WTC11 (cell line): ENCODE measurements around the gene CHAMP1. TPM values are rescaled to one million over a fixed set of nuclear protein-coding genes. Genes with fewer than 3 reads are reported as not detected.

ENCODE experiments used
- ATAC-seq: fragments of 200-7000 bp; cut with Tn5 transposase; 2 replicates; pipeline ENCODE4 v1.10.0; 2021; ENCODE audit warnings: mild to moderate bottlenecking, moderate library complexity
- CTCF ChIA-PET: fragments of 300-600 bp; sonication (Branson Sonifier 250); formaldehyde crosslinking; loops from one replicate; lab custom pipeline; 2021; ENCODE audit warnings: antibody characterized with exemption; lab: Charles Lee
- POLR2A ChIA-PET: fragments of 350-600 bp; sonication (Branson Sonifier 250); formaldehyde crosslinking; loops from one replicate; lab custom pipeline; 2021; ENCODE audit warnings: antibody characterized with exemption; lab: Charles Lee
- DNase-seq: peaks from one replicate; pipeline ENCODE4 v3.0.0; 2021; ENCODE audit warnings: low spot score
- H3K27ac Mint-ChIP-seq: 2 replicates; pipeline ENCODE4 v1.8.0; 2021; ENCODE audit warnings: mixed read lengths
- H3K27me3 Mint-ChIP-seq: 2 replicates; pipeline ENCODE4 v1.8.0; 2021; ENCODE audit warnings: low read depth, mild to moderate bottlenecking, moderate library complexity, mixed read lengths
- H3K36me3 Mint-ChIP-seq: 2 replicates; pipeline ENCODE4 v1.8.0; 2021; ENCODE audit warnings: mixed read lengths
- H3K4me1 Mint-ChIP-seq: 2 replicates; pipeline ENCODE4 v1.8.0; 2022; ENCODE audit warnings: mixed read lengths
- H3K4me3 Mint-ChIP-seq: 2 replicates; pipeline ENCODE4 v1.8.0; 2021; ENCODE audit warnings: mild to moderate bottlenecking, moderate library complexity, mixed read lengths
- H3K9me3 Mint-ChIP-seq: 2 replicates; pipeline ENCODE4 v1.8.0; 2021; ENCODE audit warnings: mixed read lengths
- AFF4 ChIP-seq: sonication (generic); formaldehyde crosslinking; IDR thresholded peaks from 2 replicates; pipeline ENCODE4 v1.8.1; 2023; ENCODE audit warnings: mild to moderate bottlenecking, missing genetic modification reagents, borderline replicate concordance
- ATF1 ChIP-seq: sonication (generic); formaldehyde crosslinking; IDR thresholded peaks from 2 replicates; pipeline ENCODE4 v1.8.1; 2023; ENCODE audit warnings: mild to moderate bottlenecking, moderate library complexity, missing genetic modification reagents
- CREB1 ChIP-seq: sonication (generic); formaldehyde crosslinking; IDR thresholded peaks from 2 replicates; pipeline ENCODE4 v1.8.0; 2023; ENCODE audit warnings: mild to moderate bottlenecking, missing genetic modification reagents
- E2F4 ChIP-seq: sonication (generic); formaldehyde crosslinking; IDR thresholded peaks from 2 replicates; pipeline ENCODE4 v1.8.1; 2022; ENCODE audit warnings: low read depth, mild to moderate bottlenecking, moderate library complexity, missing genetic modification reagents, borderline replicate concordance
- ESRRA ChIP-seq: sonication (generic); formaldehyde crosslinking; IDR thresholded peaks from 2 replicates; pipeline ENCODE4 v1.8.1; 2022; ENCODE audit warnings: mild to moderate bottlenecking, missing genetic modification reagents, borderline replicate concordance
- IRF2 ChIP-seq: sonication (generic); formaldehyde crosslinking; IDR thresholded peaks from 2 replicates; pipeline ENCODE4 v1.8.0; 2022; ENCODE audit warnings: low read depth, missing genetic modification reagents, borderline replicate concordance
- JAZF1 ChIP-seq: fragments of 250-450 bp; sonication (Bioruptor Pico); IDR thresholded peaks from 2 replicates; pipeline ENCODE4 v1.9.0; 2021; ENCODE audit warnings: moderate library complexity, mild to moderate bottlenecking, inconsistent platforms
- NR3C1 ChIP-seq: sonication (generic); formaldehyde crosslinking; conservative IDR thresholded peaks from 2 replicates; pipeline ENCODE4 v1.8.1; 2023; ENCODE audit warnings: low read depth, mild to moderate bottlenecking, missing genetic modification reagents
- RELA ChIP-seq: sonication (generic); formaldehyde crosslinking; IDR thresholded peaks from 2 replicates; pipeline ENCODE4 v1.8.1; 2022; ENCODE audit warnings: missing genetic modification reagents, mild to moderate bottlenecking, borderline replicate concordance
- RORB ChIP-seq: fragments of 250-450 bp; sonication (Bioruptor Pico); IDR thresholded peaks from 2 replicates; pipeline ENCODE4 v1.9.0; 2021; ENCODE audit warnings: mild to moderate bottlenecking
- SP1 ChIP-seq: sonication (generic); formaldehyde crosslinking; conservative IDR thresholded peaks from 2 replicates; pipeline ENCODE4 v1.8.1; 2022; ENCODE audit warnings: missing genetic modification reagents
- STAT6 ChIP-seq: sonication (generic); formaldehyde crosslinking; conservative IDR thresholded peaks from 2 replicates; pipeline ENCODE4 v1.8.1; 2023; ENCODE audit warnings: mild to moderate bottlenecking, low read depth, missing genetic modification reagents, moderate library complexity
- TEAD1 ChIP-seq: sonication (generic); formaldehyde crosslinking; IDR thresholded peaks from 2 replicates; pipeline ENCODE4 v1.8.0; 2022; ENCODE audit warnings: mild to moderate bottlenecking, missing genetic modification reagents
- ZBTB21 ChIP-seq: sonication (generic); formaldehyde crosslinking; IDR thresholded peaks from 2 replicates; pipeline ENCODE4 v1.8.1; 2023; ENCODE audit warnings: mild to moderate bottlenecking, missing genetic modification reagents, borderline replicate concordance
- ZBTB43 ChIP-seq: sonication (generic); formaldehyde crosslinking; IDR thresholded peaks from 2 replicates; pipeline ENCODE4 v1.8.1; 2023; ENCODE audit warnings: mild to moderate bottlenecking, missing genetic modification reagents
- ZNF281 ChIP-seq: sonication (generic); formaldehyde crosslinking; IDR thresholded peaks from 2 replicates; pipeline ENCODE4 v1.8.0; 2023; ENCODE audit warnings: mild to moderate bottlenecking, missing genetic modification reagents
- total RNA-seq: library from RNA; stranded (reverse); gene quantifications from 3 replicates; pipeline ENCODE4 v1.2.3, GENCODE V29; 2021
- TF ChIP-seq, protein P1 (sequence below): fragments of 250-450 bp; sonication (Bioruptor Pico); IDR thresholded peaks from 2 replicates; pipeline ENCODE4 v1.9.0; 2021; ENCODE audit warnings: moderate library complexity, mild to moderate bottlenecking, inconsistent platforms, borderline replicate concordance
- TF ChIP-seq, protein P2 (sequence below): fragments of 250-450 bp; sonication (Bioruptor Pico); IDR thresholded peaks from 2 replicates; pipeline ENCODE4 v1.8.0; 2021; ENCODE audit warnings: mild to moderate bottlenecking
- TF ChIP-seq, protein P3 (sequence below): sonication (generic); formaldehyde crosslinking; IDR thresholded peaks from 2 replicates; pipeline ENCODE4 v1.8.1; 2023; ENCODE audit warnings: mild to moderate bottlenecking, missing genetic modification reagents

The CHAMP1 gene
- total RNA-seq, 1 experiment from 2014 or later = 31.7 TPM

DNA sequence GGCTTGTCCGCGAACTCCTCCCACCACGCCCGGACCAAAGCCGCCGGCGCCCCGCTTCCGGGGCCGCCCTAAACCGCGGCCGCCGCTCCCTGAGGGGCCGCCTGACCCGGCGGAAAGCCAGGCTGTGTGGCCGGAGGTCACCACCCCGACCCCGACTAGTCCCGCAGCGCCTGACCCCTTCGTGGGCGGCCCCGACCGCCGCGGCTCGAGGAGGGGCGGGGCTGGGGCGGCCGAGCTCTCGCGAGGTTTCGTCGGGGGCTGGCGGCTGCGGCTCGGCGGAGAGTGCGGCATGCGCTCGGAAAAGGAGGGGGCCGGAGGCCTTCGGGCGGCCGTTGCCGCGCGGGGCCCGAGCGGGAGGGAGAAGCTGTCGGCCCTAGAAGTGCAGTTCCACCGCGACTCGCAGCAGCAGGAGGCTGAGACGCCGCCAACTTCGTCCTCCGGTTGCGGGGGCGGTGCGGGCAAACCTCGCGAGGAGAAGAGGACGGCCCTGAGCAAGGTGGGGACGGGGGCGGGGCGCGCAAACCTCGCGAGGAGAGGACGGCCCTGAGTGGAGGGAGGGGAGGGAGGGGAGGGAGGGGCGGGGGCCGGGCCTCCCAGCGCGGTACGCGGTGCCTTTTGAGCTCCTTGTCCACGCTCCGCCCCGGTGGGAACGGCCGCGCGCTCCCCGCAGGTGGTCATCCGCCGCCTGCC is 32.8 kb upstream of the CHAMP1 start, which contains the start of gene UPF3A:
UPF3A (plus strand) TSS at position 251 of the 690 bp plus-strand sequence; CDS start at position 290, 39 bp downstream.
- Mint-ChIP-seq H3K4me1 (peaks cover 25% of the 10 kb centered on the region), H3K27me3 (no peaks in the 10 kb centered on the region), H3K27ac (peak within 1 kb of the TSS; percentile 98), H3K9me3 (no peaks in the 10 kb centered on the region), H3K4me3 (peak within 1 kb of the TSS; percentile 86), H3K36me3 (peaks cover 31% of the 10 kb centered on the region)
- DNase-seq (peak; percentile 91), ATAC-seq (peak; percentile 84)
- ChIA-PET CTCF (interaction anchor here (0.6 to 1.4 kb wide), 3 partner anchors 55 to 60 kb away, joined by 3 to 4 read pairs (median 3); no protein-coding TSS in a partner anchor), POLR2A (interaction anchor here (1.0 to 1.1 kb wide), 2 partner anchors 32 to 53 kb away, joined by 4 read pairs; partner anchors contain the start of gene CHAMP1)
- TF ChIP-seq IRF2 (no peak), JAZF1 (CRISPR knock-in tag) (no peak), ZNF281 (CRISPR knock-in tag) (0 out of 2 replicates have a peak, but pooled peaks have one; percentile 37), ESRRA (peak; percentile 76; the same call in 1 of the 2 replicates), STAT6 (no peak), TEAD1 (CRISPR knock-in tag) (peak; percentile 65; the same call in 1 of the 2 replicates), RELA (peak; percentile 77; the same call in 1 of the 2 replicates), SP1 (CRISPR knock-in tag) (peak; percentile 90), NR3C1 (CRISPR knock-in tag) (no peak), RORB (CRISPR knock-in tag) (no peak), AFF4 (CRISPR knock-in tag) (no peak), CREB1 (no peak), ATF1 (CRISPR knock-in tag) (0 out of 2 replicates have a peak, but pooled peaks have one; percentile 60), E2F4 (CRISPR knock-in tag) (0 out of 2 replicates have a peak, but pooled peaks have one; percentile 65), ZBTB21 (CRISPR knock-in tag) (no peak), ZBTB43 (peak; percentile 92)
- TF ChIP-seq, protein P1, sequence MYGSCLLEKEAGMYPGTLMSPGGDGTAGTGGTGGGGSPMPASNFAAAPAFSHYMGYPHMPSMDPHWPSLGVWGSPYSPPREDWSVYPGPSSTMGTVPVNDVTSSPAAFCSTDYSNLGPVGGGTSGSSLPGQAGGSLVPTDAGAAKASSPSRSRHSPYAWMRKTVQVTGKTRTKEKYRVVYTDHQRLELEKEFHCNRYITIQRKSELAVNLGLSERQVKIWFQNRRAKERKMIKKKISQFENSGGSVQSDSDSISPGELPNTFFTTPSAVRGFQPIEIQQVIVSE (CRISPR knock-in tag) = no peak
- TF ChIP-seq, protein P2, sequence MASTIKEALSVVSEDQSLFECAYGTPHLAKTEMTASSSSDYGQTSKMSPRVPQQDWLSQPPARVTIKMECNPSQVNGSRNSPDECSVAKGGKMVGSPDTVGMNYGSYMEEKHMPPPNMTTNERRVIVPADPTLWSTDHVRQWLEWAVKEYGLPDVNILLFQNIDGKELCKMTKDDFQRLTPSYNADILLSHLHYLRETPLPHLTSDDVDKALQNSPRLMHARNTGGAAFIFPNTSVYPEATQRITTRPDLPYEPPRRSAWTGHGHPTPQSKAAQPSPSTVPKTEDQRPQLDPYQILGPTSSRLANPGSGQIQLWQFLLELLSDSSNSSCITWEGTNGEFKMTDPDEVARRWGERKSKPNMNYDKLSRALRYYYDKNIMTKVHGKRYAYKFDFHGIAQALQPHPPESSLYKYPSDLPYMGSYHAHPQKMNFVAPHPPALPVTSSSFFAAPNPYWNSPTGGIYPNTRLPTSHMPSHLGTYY (CRISPR knock-in tag) = no peak
- TF ChIP-seq, protein P3, sequence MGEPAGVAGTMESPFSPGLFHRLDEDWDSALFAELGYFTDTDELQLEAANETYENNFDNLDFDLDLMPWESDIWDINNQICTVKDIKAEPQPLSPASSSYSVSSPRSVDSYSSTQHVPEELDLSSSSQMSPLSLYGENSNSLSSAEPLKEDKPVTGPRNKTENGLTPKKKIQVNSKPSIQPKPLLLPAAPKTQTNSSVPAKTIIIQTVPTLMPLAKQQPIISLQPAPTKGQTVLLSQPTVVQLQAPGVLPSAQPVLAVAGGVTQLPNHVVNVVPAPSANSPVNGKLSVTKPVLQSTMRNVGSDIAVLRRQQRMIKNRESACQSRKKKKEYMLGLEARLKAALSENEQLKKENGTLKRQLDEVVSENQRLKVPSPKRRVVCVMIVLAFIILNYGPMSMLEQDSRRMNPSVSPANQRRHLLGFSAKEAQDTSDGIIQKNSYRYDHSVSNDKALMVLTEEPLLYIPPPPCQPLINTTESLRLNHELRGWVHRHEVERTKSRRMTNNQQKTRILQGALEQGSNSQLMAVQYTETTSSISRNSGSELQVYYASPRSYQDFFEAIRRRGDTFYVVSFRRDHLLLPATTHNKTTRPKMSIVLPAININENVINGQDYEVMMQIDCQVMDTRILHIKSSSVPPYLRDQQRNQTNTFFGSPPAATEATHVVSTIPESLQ (CRISPR knock-in tag) = no peak
